Stimulated activated CD4-positive, alpha-beta T cell treated with anti-CD3 and anti-CD28 coated beads, Interleukin-1b, Interleukin-23, amount 100 ng/mL, for 4 hours (primary cell): ENCODE results near the gene KLF12.

Experiments
- DNase-seq, 2 donors: peaks; one replicate each; pipeline ENCODE4 v3.0.0-alpha.2; 2020; ENCODE audit warnings: low read depth in 2 of 2

KLF12 gene

DNA sequence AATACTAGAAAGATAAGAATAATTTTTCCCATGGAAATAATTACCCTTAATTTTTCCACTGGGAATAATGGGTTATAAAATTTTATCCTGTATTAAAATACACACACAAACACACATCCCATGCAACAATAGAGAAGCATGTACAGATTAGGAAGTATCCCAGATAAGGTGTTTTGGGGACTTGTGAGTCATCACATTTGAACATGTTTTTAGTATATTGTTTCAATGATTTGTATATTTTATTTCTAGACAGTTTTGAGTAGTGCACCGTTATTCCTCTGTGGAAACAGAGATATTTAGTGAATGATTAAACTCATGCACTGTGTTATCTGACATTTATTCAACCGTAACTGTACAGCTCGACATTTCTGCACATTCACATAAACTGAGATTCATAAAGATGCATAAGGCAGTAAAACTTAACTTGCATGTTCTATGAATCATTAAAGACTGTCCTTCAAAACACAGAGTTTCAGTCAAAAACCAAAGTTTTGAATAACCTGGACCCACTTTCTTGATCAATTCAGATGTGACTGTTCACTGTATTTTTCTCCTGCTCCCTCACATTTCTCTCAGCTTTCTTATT is 30.1 kb downstream of the KLF12 start:
- no peak for DNase-seq

DNA sequence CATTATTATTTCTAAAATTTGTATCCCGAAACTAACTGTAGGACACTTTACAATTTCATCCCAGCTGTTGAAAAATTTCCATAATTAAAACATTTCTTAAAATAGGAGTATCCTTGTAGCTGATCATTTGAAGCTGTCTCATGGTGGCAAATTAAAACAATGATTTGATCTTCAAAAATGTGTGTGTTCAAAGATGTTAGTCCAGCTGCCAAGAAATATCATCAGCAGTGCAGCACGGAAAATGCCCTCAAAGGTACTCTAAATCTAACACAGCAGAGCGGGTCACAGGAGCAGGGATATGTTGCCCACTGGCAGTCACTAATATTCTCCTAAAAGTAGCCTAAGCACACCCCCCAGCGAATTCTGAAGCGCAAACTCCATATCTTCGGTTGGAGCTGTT is 31.0 kb downstream of the KLF12 start:
- no peak for DNase-seq

DNA sequence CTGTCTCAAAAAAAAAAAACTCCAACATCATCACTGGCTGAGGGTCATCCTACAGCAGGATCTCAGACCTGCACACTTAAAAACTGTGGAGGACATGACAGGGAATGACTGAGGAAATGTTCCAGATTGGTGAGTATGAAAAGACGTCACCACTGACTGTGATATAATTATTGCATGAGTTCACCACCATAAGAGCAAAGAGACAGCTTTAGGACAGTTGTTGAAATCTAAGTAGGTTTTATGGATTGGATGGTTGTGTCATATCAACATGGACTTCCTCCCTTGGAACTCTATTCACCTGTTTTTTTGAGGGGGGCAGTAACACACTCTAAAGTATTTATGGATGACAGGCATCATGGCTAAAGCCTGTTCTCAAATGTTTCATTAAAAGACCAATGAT is 31.5 kb downstream of the KLF12 start:
- DNase-seq = no peak

DNA sequence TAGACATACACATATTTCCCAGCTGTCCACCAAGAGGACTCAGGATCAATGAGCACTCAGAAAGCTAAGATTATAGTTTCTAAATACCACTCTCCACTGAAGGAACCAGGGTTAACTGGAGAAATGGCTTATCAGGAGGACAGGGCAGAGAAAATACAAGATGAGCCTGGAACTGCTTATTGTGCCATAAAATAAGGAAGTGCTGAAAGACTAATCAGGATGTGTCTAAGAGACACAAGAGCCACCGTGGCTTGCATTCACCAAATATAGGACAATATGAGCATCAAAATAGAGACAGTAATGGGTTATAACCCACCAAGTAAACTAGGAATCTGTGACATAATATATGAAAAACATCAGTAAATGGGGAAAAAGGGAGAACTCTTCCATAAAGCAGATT is 32.8 kb downstream of the KLF12 start:
- no peak for DNase-seq

DNA sequence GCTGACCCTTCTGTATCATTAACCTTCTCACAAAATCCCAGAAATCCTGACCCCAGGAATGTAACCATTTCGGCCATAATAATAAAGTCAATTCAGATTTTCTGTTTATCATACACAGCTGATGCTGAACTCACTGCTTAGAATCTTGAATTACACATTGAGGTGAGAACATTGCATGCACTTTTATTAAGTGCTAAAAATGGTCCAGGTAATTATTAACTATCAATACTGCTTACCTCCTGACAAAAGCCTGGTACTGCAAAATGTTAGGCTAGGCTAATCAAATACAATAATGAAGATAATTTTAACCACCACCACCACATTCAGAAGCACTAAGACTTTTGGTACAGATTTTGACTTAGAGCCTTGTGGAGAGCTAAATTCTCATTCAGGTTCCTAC is 36.1 kb downstream of the KLF12 start:
- DNase-seq = no peak

DNA sequence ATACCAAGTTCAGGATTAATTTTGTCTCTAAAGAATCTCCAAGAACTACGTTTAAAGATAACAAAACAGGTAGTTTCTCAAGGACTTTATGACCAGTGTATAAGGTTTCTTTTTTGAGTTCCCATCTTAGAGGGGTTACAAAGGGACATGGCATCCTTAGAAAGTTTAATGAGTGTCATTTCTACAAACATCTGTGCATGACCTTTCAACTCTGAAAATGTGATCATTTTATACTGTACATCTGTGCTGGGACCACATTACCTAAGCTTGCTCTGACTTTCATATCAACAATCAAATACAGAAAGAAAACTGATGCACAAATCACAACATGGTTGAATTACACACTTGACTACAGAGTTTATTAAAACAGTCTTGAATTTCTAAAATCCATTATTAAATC is 37.1 kb downstream of the KLF12 start:
- DNase-seq = no peak

DNA sequence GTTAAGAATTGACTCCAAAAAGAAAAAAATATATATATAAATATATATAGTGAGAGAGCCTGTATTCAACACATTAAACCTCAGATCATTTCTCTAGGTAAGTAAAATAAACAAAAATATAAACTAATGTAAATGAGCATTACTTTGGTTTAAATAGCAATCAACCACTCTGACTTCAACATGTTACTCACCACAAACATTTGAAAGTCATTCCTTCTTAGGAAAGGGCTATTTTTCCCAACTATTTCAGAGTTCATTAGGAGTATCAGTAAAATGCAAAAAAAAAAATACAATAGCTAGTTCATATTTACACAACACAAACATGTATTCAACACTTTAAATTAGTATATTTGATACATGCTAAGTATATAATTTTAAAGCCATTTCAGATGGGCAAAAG is 40.5 kb downstream of the KLF12 start:
- no peak for DNase-seq

DNA sequence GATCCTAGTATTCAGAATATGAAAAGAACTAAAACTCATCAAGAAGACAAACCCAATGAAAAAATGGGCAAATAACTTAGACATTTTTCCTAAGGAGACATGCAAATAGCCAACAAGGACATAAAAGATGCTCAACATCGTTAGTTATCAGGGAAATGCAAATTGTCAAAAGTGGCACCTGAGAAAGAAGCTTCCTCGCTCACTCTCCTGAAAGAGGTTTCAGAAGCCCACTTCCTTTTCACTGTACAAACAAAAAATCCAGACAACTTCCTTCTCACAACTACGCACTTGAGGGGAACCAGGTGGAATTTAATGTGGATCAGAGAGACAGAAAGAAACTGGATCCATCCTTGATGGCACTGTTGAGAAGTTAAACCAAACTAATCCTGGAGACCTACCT is 41.5 kb downstream of the KLF12 start:
- no peak for DNase-seq

DNA sequence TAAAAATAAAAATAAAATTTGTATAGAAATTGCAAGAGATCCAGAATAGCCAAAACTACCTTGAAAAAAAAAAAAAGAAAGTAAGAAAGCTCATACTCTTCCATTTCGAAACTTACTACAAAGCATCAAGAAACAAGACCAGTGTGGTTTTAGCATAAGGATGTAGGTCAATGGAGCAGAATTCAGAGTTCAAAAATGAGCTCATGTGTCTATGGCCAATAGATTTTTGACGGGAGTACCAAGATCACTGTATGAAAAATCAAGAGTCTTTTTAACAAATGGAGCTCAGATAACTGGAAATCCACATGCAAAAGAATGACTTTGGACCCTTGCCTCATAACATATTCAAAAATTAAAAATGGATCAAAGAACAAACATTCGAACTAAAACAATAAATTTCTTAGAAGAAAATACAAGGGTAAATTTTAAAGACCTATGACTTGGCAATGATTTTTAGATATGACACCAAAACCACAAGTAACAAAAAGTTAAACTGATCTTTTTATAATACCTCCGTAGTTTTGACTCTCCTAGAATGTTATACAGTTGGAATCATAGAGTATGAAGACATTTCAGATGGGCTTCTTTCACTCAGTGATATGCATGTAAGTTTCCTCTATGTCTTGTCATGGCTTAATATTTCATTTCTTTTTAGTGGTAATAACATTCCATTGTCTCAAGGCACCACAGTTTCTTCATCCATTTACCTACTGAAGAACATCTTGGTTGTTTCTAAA is 43.2 kb downstream of the KLF12 start:
- no peak for DNase-seq

DNA sequence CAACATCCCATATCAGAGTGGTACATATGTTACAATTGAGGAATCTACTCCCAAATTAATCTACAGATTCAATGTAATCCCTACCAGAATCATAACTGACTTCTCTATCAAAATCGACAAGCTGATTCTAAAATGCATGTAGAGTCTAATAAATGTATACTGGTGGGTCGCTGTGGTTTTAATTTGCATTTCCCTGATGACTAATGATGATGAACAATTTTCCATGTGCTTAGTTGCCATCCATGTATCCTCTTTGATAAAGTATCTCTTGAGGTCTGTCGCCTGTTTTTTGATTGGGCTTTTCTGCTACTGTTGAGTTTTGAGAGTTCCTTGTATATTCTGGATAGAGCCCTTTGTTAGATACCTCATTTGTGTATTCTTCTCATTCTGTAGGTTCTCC is 43.8 kb downstream of the KLF12 start:
- no peak for DNase-seq

DNA sequence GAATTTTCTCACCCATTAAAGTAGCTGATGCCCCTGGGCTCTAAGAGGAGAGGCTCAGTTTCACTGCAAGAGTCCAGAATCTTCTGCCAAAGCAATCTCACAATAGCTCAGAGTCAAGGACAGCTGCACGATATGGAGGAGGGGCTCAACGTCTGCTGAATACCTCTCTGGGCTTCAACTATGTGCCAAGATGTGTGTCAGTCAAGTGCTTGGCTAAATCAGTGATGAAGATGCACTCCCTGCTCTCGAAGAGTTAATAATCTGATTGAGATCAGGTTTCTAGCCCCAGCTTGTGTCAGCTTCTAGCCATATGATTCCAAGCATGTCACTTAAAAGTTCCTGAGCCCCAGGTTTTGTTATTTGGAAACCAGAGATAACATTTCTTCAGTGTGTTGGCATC is 46.8 kb downstream of the KLF12 start:
- DNase-seq = no peak
